Naive thymus-derived CD4-positive, alpha-beta T cell (primary cell): Measurements from ENCODE around the gene SIX3. TPM values are rescaled to one million over a fixed set of nuclear protein-coding genes. Genes with fewer than 3 reads are reported as not detected.

Source experiments
- ATAC-seq: fragments of 150-1000 bp; cut with Tn5 transposase; 2 replicates; pipeline ENCODE4 v1.10.0; 2021; ENCODE audit warnings: mild to moderate bottlenecking, moderate library complexity
- CTCF ChIA-PET: fragments of 350-600 bp; sonication (Branson Sonifier 250); formaldehyde crosslinking; loops from one replicate; lab custom pipeline; 2021; ENCODE audit warnings: antibody characterized with exemption; lab: Charles Lee
- POLR2A ChIA-PET: fragments of 350-600 bp; sonication (Branson Sonifier 250); formaldehyde crosslinking; loops from one replicate; lab custom pipeline; 2021; ENCODE audit warnings: antibody characterized with exemption, inconsistent platforms; lab: Charles Lee
- DNase-seq, 9 donors: peaks; one replicate each; pipeline versions ENCODE4 v3.0.0 to v3.0.0-alpha.2; 2020 to 2022; ENCODE audit warnings: mixed read lengths in 1 of 9
- H3K27ac ChIP-seq: one replicate; pipeline ENCODE4 v1.7.0; 2013; ENCODE audit warnings: mild to moderate bottlenecking, low read depth, low read length, moderate library complexity
- H3K27me3 ChIP-seq, 2 donors: one replicate each; pipeline ENCODE4 v1.7.0; 2013; ENCODE audit warnings: low read length in 2 of 2, mild to moderate bottlenecking in 2 of 2, moderate library complexity in 2 of 2; ENCODE audit not compliant: control insufficient read depth in 2 of 2, insufficient read depth in 2 of 2
- H3K36me3 ChIP-seq, 3 experiments: 1 replicate in 2 of 3; 2 replicates in 1 of 3; pipeline ENCODE4 v1.7.0; 2013; ENCODE audit warnings: low read length in 3 of 3, mild to moderate bottlenecking in 3 of 3, moderate library complexity in 1 of 3; ENCODE audit not compliant: insufficient read depth in 3 of 3, control insufficient read depth in 2 of 3
- H3K4me1 ChIP-seq, 2 donors: one replicate each; pipeline ENCODE4 v1.7.0; 2013; ENCODE audit warnings: low read length in 2 of 2, mild to moderate bottlenecking in 2 of 2, moderate library complexity in 1 of 2; ENCODE audit not compliant: control insufficient read depth in 2 of 2, insufficient read depth in 2 of 2
- H3K4me3 ChIP-seq: 2 replicates; pipeline ENCODE4 v1.7.0; 2013; ENCODE audit warnings: mild to moderate bottlenecking, low read length
- H3K9me3 ChIP-seq, 3 experiments: 1 replicate in 2 of 3; 2 replicates in 1 of 3; pipeline ENCODE4 v1.7.0; 2013; ENCODE audit warnings: low read length in 3 of 3; ENCODE audit not compliant: control insufficient read depth in 2 of 3
- H3K27ac Mint-ChIP-seq, 9 donors: one replicate each; pipeline ENCODE4 v1.8.0; 2020 to 2022; ENCODE audit warnings: mixed read lengths in 9 of 9, mild to moderate bottlenecking in 8 of 9, moderate library complexity in 5 of 9, inconsistent platforms in 2 of 9
- H3K27me3 Mint-ChIP-seq, 5 donors: one replicate each; pipeline ENCODE4 v1.8.0; 2021 to 2022; ENCODE audit warnings: mixed read lengths in 5 of 5, mild to moderate bottlenecking in 1 of 5
- H3K36me3 Mint-ChIP-seq, 5 donors: one replicate each; pipeline ENCODE4 v1.8.0; 2020 to 2022; ENCODE audit warnings: mixed read lengths in 5 of 5, mild to moderate bottlenecking in 3 of 5, inconsistent platforms in 1 of 5
- H3K4me1 Mint-ChIP-seq, 7 donors: one replicate each; pipeline ENCODE4 v1.8.0; 2020 to 2022; ENCODE audit warnings: mixed read lengths in 7 of 7, mild to moderate bottlenecking in 3 of 7, inconsistent platforms in 1 of 7
- H3K4me3 Mint-ChIP-seq, 10 donors: one replicate each; pipeline ENCODE4 v1.8.0; 2020 to 2022; ENCODE audit warnings: mild to moderate bottlenecking in 10 of 10, mixed read lengths in 10 of 10, moderate library complexity in 6 of 10, inconsistent platforms in 2 of 10
- H3K9me3 Mint-ChIP-seq, 11 donors: one replicate each; pipeline ENCODE4 v1.8.0; 2020 to 2022; ENCODE audit warnings: mixed read lengths in 11 of 11, mild to moderate bottlenecking in 4 of 11, inconsistent platforms in 1 of 11, moderate library complexity in 1 of 11
- intact Hi-C, 2 donors: fragments of 100-400 bp; cut with micrococcal nuclease; formaldehyde crosslinking; loops; one replicate each; pipeline ENCODE4 v1.15.1; 2023
- polyA plus RNA-seq, 2 donors: library from polyadenylated mRNA; unstranded; fragments of 300-500 nt; fragmentation: Illumina TruSeq; gene quantifications; one replicate each; pipeline ENCODE4 v1.2.3, GENCODE V29; 2021
- total RNA-seq, 6 experiments: library from RNA in 5 of 6; stranded (reverse) in 5 of 6; gene quantifications; 1 replicate in 5 of 6; 2 replicates in 1 of 6; pipeline ENCODE4 v1.2.3 and lab custom pipeline; 2021 to 2026

SIX3 gene
- total and polyA plus RNA-seq, 7 experiments from 2014 or later: not detected

DNA sequence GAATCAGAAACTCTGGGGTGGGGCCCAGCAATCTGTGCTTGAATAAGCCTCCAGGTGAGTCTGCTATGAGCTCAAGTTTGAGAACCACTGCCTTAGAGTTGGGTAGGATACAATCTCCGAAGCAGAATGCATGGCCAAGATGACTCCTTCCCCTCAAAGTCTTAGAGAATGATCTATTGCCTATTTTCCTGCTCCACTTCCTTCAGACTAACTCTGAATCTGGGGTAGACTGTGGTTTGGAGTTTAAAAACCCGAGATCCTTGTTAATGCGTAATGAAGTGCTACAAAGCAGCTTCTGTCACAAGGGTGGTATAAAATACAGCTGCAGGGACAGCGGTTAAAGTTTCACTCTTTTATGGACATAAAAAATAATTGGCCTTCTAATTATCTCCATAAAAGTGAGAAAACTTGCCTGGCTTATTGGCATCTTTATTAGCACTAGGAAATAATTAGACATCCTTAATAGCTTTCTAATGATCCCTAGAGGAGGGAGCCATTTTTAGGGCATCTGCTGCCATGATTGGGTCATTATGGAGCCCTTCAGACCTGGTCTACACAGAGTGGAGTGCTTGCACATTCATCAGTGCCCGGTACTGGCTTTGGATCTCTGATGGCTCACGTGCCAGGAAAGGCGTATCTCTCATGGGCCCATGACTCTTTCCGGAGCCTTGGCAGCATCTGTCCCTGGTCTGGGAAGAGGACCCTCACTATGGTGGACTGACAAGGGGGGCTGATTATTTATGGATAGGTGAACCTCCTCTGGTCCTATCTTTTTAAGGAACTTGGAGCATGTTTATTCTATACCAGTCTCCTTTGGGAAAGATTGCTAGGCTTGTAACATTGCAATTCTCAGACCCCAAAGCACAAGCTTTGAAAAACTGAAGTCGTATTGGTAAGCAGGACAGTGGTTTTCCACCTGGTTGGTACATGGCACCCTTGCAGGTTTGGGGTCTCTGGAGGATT lies 39.5 kb downstream of the SIX3 start:
- Histone ChIP-seq H3K4me1 (no peaks in the 10 kb centered on the region), H3K27me3 (no peaks in the 10 kb centered on the region), H3K9me3 (no peaks in the 10 kb centered on the region), H3K27ac (no peak overlapping the region), H3K4me3 (no peak overlapping the region), H3K36me3 (no peaks in the 10 kb centered on the region)
- Mint-ChIP-seq H3K36me3 (no peaks in the 10 kb centered on the region), H3K4me1 (peaks cover 0 to 6% (median 0%) of the 10 kb centered on the region in 7 donors), H3K9me3 (no peaks in the 10 kb centered on the region), H3K27me3 (peaks cover 16 to 30% (median 18%) of the 10 kb centered on the region in 5 donors), H3K4me3 (no peak overlapping the region), H3K27ac (no peak overlapping the region)
- no peak for ATAC-seq
- DNase-seq: peak in 1 of 9 donors; percentile 9
- intact Hi-C loops: loop anchor here (1.0 to 10.0 kb wide), 6 partner anchors 513 to 797 kb away; no protein-coding TSS in a partner anchor
- CTCF ChIA-PET: interaction anchor here (0.5 to 3.1 kb wide), 10 partner anchors 8 to 593 kb away, joined by 3 to 11 read pairs (median 4); no protein-coding TSS in a partner anchor
- POLR2A ChIA-PET: interaction anchor here (0.6 kb wide), 1 partner anchor 1120 kb away, joined by 3 read pairs; no protein-coding TSS in a partner anchor

GRCh38 chr2:44981714-44982108 lies 40.2 kb downstream of the SIX3 start:
- POLR2A ChIA-PET: interaction anchor here (0.6 kb wide), 1 partner anchor 1121 kb away, joined by 3 read pairs; no protein-coding TSS in a partner anchor
- intact Hi-C loops: loop anchor here (1.0 to 10.0 kb wide), 6 partner anchors 513 to 797 kb away; no protein-coding TSS in a partner anchor
- CTCF ChIA-PET: interaction anchor here (0.5 to 3.1 kb wide), 10 partner anchors 9 to 593 kb away, joined by 3 to 11 read pairs (median 4); no protein-coding TSS in a partner anchor
- Histone ChIP-seq H3K27ac (no peak overlapping the region), H3K4me1 (no peaks in the 10 kb centered on the region), H3K9me3 (no peaks in the 10 kb centered on the region), H3K27me3 (no peaks in the 10 kb centered on the region), H3K4me3 (no peak overlapping the region), H3K36me3 (no peaks in the 10 kb centered on the region)
- peak overlapping the region in 1 of 10 donors; percentile 38 for H3K4me3 Mint-ChIP-seq
- ATAC-seq (peak; percentile 64), DNase-seq (peak; percentile 18 to 62 (median 42))
- peaks cover 20 to 30% (median 22%) of the 10 kb centered on the region in 5 donors for H3K27me3 Mint-ChIP-seq
- H3K4me1 Mint-ChIP-seq: peaks cover 0 to 6% (median 0%) of the 10 kb centered on the region in 7 donors
- H3K36me3 Mint-ChIP-seq: no peaks in the 10 kb centered on the region
- no peaks in the 10 kb centered on the region for H3K9me3 Mint-ChIP-seq
- no peak overlapping the region for H3K27ac Mint-ChIP-seq

DNA sequence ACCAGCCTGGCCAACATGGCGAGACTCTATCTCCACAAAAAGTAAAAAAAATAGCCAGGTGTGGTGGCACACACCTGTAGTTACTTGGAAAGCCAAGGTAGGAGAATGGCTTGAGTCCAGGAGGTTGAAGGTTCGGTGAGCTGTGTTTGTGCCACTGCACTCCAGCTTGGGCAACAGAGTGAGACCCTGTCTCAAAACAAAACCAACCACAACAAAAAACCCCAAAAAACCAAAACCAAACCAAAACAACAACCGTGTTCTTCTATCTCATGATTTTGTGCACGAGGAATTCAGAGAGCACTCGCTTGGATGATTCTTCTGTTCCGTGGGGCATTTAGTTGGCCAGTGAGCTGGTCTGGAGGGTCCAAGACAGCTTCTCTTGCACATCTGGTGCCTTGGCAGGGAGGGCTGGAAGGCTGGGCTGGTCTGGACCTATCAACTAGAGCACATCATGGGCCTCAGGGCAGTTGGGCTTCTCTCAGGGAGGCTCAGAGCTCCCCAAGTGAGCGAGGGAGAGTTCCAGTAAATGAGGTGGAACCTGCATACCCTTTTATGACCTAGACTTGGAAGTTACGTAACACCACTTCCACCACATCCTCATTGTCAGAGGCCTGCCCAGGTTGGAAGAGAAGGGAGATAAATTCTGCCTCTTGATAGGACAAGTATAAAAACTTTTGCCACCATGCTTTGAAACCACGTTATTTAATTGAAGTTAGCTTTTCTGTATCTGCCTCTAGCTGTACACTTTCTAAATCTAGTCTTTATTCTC lies 42.5 kb downstream of the SIX3 start:
- Histone ChIP-seq H3K4me1 (no peaks in the 10 kb centered on the region), H3K27me3 (no peaks in the 10 kb centered on the region), H3K4me3 (no peak overlapping the region), H3K27ac (no peak overlapping the region), H3K36me3 (no peaks in the 10 kb centered on the region), H3K9me3 (no peaks in the 10 kb centered on the region)
- ChIA-PET CTCF (interaction anchor here (1.2 to 3.1 kb wide), 2 partner anchors 509 to 510 kb away, joined by 4 to 11 read pairs; no protein-coding TSS in a partner anchor), POLR2A (no interaction called here)
- Mint-ChIP-seq H3K27ac (no peak overlapping the region), H3K4me1 (peaks cover 0 to 6% (median 0%) of the 10 kb centered on the region in 7 donors), H3K36me3 (no peaks in the 10 kb centered on the region), H3K27me3 (peaks cover 25 to 40% (median 27%) of the 10 kb centered on the region in 5 donors), H3K9me3 (peaks cover under 1 to 17% (median 4%) of the 10 kb centered on the region in 11 donors), H3K4me3 (no peak overlapping the region)
- DNase-seq (no peak), ATAC-seq (no peak)
- intact Hi-C loops: loop anchor here (5.0 to 10.0 kb wide), 2 partner anchors 661 to 793 kb away; no protein-coding TSS in a partner anchor

DNA sequence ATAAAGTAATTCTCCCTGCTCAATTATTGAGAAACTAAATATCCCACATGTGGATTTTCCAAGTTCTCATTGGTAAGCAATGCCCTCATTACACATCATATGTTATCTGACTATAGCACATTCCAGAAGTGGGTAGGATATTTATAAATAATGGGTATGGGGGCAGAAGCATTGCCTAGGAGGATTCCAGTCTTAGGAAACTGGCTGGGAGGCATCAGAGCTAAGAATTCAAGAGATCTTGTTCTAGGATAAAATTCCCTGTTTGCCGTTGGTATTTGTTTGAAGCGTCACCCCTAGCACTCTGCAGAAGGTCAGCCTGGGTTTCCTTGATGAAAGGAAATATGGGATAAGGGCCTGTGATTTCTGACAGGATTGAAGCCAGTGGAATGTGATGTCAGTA lies 47.7 kb downstream of the SIX3 start:
- no peak for ATAC-seq
- POLR2A ChIA-PET: no interaction called here

DNA sequence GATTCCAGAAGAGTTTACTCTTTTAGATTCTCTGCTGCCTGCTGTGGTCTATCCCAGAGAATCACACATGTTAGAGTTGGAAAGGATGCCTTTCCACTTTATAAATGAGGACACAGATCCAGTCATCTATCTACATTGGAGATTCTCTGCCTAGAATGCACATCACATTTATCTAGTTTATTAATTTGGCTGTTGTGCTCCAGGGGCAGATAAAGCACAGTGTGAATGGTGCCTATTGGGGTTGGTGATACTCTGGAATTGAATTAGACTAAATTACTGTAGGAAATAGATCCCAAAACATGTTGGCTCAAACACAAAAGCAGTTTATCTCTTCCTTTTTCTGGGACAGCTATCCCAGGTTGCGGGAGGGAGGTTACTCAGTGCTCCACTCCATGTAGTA lies 52.9 kb downstream of the SIX3 start:
- Histone ChIP-seq H3K9me3 (no peaks in the 10 kb centered on the region), H3K4me3 (no peak overlapping the region), H3K27me3 (peaks cover 0 to 5% of the 10 kb centered on the region in 2 donors), H3K4me1 (no peaks in the 10 kb centered on the region), H3K36me3 (no peaks in the 10 kb centered on the region), H3K27ac (no peak overlapping the region)
- ChIA-PET CTCF (no interaction called here), POLR2A (no interaction called here)
- H3K27ac Mint-ChIP-seq: no peak overlapping the region
- H3K4me3 Mint-ChIP-seq: no peak overlapping the region
- peaks cover 51 to 74% (median 72%) of the 10 kb centered on the region in 5 donors for H3K27me3 Mint-ChIP-seq
- no peaks in the 10 kb centered on the region for H3K4me1 Mint-ChIP-seq
- peaks cover 0 to 41% (median 9%) of the 10 kb centered on the region in 11 donors for H3K9me3 Mint-ChIP-seq
- ATAC-seq (no peak), DNase-seq (no peak)
- intact Hi-C loops: no loop called here
- H3K36me3 Mint-ChIP-seq: peaks cover 0 to 11% (median 0%) of the 10 kb centered on the region in 5 donors

More for the DNA sequence above, 47.7 kb downstream of the SIX3 start:
- CTCF ChIA-PET: no interaction called here
- Histone ChIP-seq H3K27me3 (no peaks in the 10 kb centered on the region), H3K36me3 (no peaks in the 10 kb centered on the region), H3K27ac (no peak overlapping the region), H3K4me1 (no peaks in the 10 kb centered on the region), H3K9me3 (no peaks in the 10 kb centered on the region), H3K4me3 (no peak overlapping the region)
- H3K4me3 Mint-ChIP-seq: no peak overlapping the region
- no peak for DNase-seq
- no peak overlapping the region for H3K27ac Mint-ChIP-seq
- H3K36me3 Mint-ChIP-seq: peaks cover 0 to 11% (median 0%) of the 10 kb centered on the region in 5 donors
- intact Hi-C loops: loop anchor here in 1 of 2 donors (10.0 kb wide), 1 partner anchor 656 kb away; no protein-coding TSS in a partner anchor
- peaks cover 3 to 50% (median 11%) of the 10 kb centered on the region in 11 donors for H3K9me3 Mint-ChIP-seq
- H3K27me3 Mint-ChIP-seq: peaks cover 35 to 50% (median 43%) of the 10 kb centered on the region in 5 donors
- H3K4me1 Mint-ChIP-seq: no peaks in the 10 kb centered on the region
